CD4-positive, alpha-beta T cell (primary cell): ENCODE measurements around the gene CR2. TPM values are rescaled to one million over a fixed set of nuclear protein-coding genes. Genes with fewer than 3 reads are reported as not detected.
"Not testable (repeated sequence)": the region's sequence is repeated elsewhere in the genome, so short reads cannot be mapped to it uniquely, and the experiment has no call there.

Source experiments
- ATAC-seq: fragments of 200-7000 bp; cut with Tn5 transposase; one replicate; pipeline ENCODE4 v1.10.0; 2022; ENCODE audit warnings: mild to moderate bottlenecking; ENCODE audit not compliant: poor library complexity
- CTCF ChIA-PET: fragments of 350-600 bp; sonication (Branson Sonifier 250); formaldehyde crosslinking; loops from one replicate; lab custom pipeline; 2021; ENCODE audit warnings: antibody characterized with exemption, inconsistent platforms; lab: Charles Lee
- POLR2A ChIA-PET: fragments of 350-600 bp; sonication (Branson Sonifier 250); formaldehyde crosslinking; loops from one replicate; lab custom pipeline; 2021; ENCODE audit warnings: antibody characterized with exemption, inconsistent platforms; lab: Charles Lee
- DNase-seq, 14 experiments: peaks; one replicate each; pipeline ENCODE4 v3.0.0-alpha.2; 2013 to 2020; ENCODE audit warnings: mixed read lengths in 2 of 14
- H3K27ac ChIP-seq, 2 donors: one replicate each; pipeline versions ENCODE4 v1.5.1 to v1.7.0; 2013; ENCODE audit warnings: low read length in 2 of 2, low read depth in 1 of 2, mild to moderate bottlenecking in 1 of 2
- H3K27me3 ChIP-seq, 2 experiments: 1 replicate in 1 of 2; 2 replicates in 1 of 2; pipeline versions ENCODE4 v1.6.1 to v1.7.0; 2013; ENCODE audit warnings: low read length in 2 of 2, control low read depth in 1 of 2, mild to moderate bottlenecking in 1 of 2, moderate library complexity in 1 of 2; ENCODE audit not compliant: insufficient read depth in 2 of 2, control insufficient read depth in 1 of 2
- H3K36me3 ChIP-seq: one replicate; pipeline ENCODE4 v1.6.1; 2013; ENCODE audit warnings: low read length, control low read depth; ENCODE audit not compliant: insufficient read depth
- H3K4me1 ChIP-seq: one replicate; pipeline ENCODE4 v1.6.1; 2013; ENCODE audit warnings: low read length, control low read depth; ENCODE audit not compliant: insufficient read depth
- H3K4me3 ChIP-seq: one replicate; pipeline ENCODE4 v1.5.1; 2013; ENCODE audit warnings: mild to moderate bottlenecking, low read length, moderate library complexity
- H3K9me3 ChIP-seq, 2 experiments: 1 replicate in 1 of 2; 2 replicates in 1 of 2; pipeline versions ENCODE4 v1.6.1 to v1.7.0; 2013; ENCODE audit warnings: low read length in 2 of 2, mild to moderate bottlenecking in 2 of 2, control low read depth in 1 of 2, moderate library complexity in 1 of 2; ENCODE audit not compliant: control insufficient read depth in 1 of 2, insufficient read depth in 1 of 2
- H3K27ac Mint-ChIP-seq: one replicate; pipeline ENCODE4 v1.8.0; 2020; ENCODE audit warnings: mixed read lengths
- H3K27me3 Mint-ChIP-seq: one replicate; pipeline ENCODE4 v1.8.0; 2021; ENCODE audit warnings: mixed read lengths
- H3K36me3 Mint-ChIP-seq: one replicate; pipeline ENCODE4 v1.8.0; 2021; ENCODE audit warnings: low read depth, mixed read lengths
- H3K4me1 Mint-ChIP-seq: one replicate; pipeline ENCODE4 v1.8.0; 2021; ENCODE audit warnings: low read depth, mixed read lengths
- H3K4me3 Mint-ChIP-seq: one replicate; pipeline ENCODE4 v1.8.0; 2020; ENCODE audit warnings: mild to moderate bottlenecking, mixed read lengths
- H3K9me3 Mint-ChIP-seq: one replicate; pipeline ENCODE4 v1.8.0; 2020; ENCODE audit warnings: mixed read lengths
- CTCF ChIP-seq: fragments of 200-600 bp; IDR thresholded peaks from one replicate; pipeline ENCODE4 v1.8.0; 2022; ENCODE audit warnings: antibody characterized with exemption, mild to moderate bottlenecking
- intact Hi-C, 2 experiments: fragments of 100-400 bp; cut with DNase I in 1 of 2; cut with micrococcal nuclease in 1 of 2; formaldehyde crosslinking; loops; one replicate each; pipeline versions ENCODE4 v1.15.1 to v1.9.0; 2023 to 2025; cut with DNase I, micrococcal nuclease
- total RNA-seq, 174 experiments: library from RNA in 2 of 174; stranded (reverse) in 2 of 174; gene quantifications; one replicate each; pipeline ENCODE4 v1.2.3 and lab custom pipeline; 2021 to 2026

Gene CR2
- total RNA-seq, 2 experiments from 2014 or later, result 1.2 TPM

- ChIA-PET CTCF (no interaction called here), POLR2A (no interaction called here)
- Mint-ChIP-seq H3K4me1 (no peaks in the 10 kb centered on the region), H3K27ac (no peak overlapping the region), H3K36me3 (no peaks in the 10 kb centered on the region), H3K4me3 (no peak overlapping the region), H3K9me3 (no peaks in the 10 kb centered on the region), H3K27me3 (no peaks in the 10 kb centered on the region)
- H3K27me3 ChIP-seq, result no peaks in the 10 kb centered on the region
- no peak overlapping the region for H3K27ac ChIP-seq
- H3K4me3 ChIP-seq, result no peak overlapping the region
- intact Hi-C loops, result no loop called here
- no peaks in the 10 kb centered on the region for H3K36me3 ChIP-seq
- no peak for DNase-seq
- no peaks in the 10 kb centered on the region for H3K9me3 ChIP-seq
- ATAC-seq, result no peak
- H3K4me1 ChIP-seq, result no peaks in the 10 kb centered on the region
- TF ChIP-seq CTCF, result no peak
Observed at GRCh38 chr1:207430602-207431001, 23.5 kb upstream of the CR2 start.

- intact Hi-C loops, result no loop called here
- DNase-seq (no peak), ATAC-seq (no peak)
- no peaks in the 10 kb centered on the region for H3K27me3 ChIP-seq
- H3K4me3 ChIP-seq, result no peak overlapping the region
- no peak overlapping the region for H3K27ac ChIP-seq
- H3K36me3 ChIP-seq, result no peaks in the 10 kb centered on the region
- Mint-ChIP-seq H3K27me3 (no peaks in the 10 kb centered on the region), H3K9me3 (no peaks in the 10 kb centered on the region), H3K27ac (no peak overlapping the region), H3K36me3 (no peaks in the 10 kb centered on the region), H3K4me1 (no peaks in the 10 kb centered on the region), H3K4me3 (no peak overlapping the region)
- H3K4me1 ChIP-seq, result no peaks in the 10 kb centered on the region
- CTCF ChIA-PET, result interaction anchor here (1.1 kb wide), 1 partner anchor 11 kb away, joined by 3 read pairs; no protein-coding TSS in a partner anchor
- no peak for TF ChIP-seq CTCF
- no peaks in the 10 kb centered on the region for H3K9me3 ChIP-seq
- POLR2A ChIA-PET, result no interaction called here
Observed at GRCh38 chr1:207431508-207431907, 22.6 kb upstream of the CR2 start.

GRCh38 chr1:207433435-207433834 lies 20.7 kb upstream of the CR2 start:
- no peak for TF ChIP-seq CTCF

GRCh38 chr1:207436746-207437145 lies 17.4 kb upstream of the CR2 start:
- not testable (repeated sequence) for H3K27ac Mint-ChIP-seq

More at GRCh38 chr1:207433435-207433834, 20.7 kb upstream of the CR2 start:
- H3K27me3 Mint-ChIP-seq, result no peaks in the 10 kb centered on the region
- ChIA-PET CTCF (no interaction called here), POLR2A (interaction anchor here (0.9 kb wide), 1 partner anchor 28 kb away, joined by 3 read pairs; no protein-coding TSS in a partner anchor)
- H3K27ac Mint-ChIP-seq, result no peak overlapping the region
- Histone ChIP-seq H3K36me3 (no peaks in the 10 kb centered on the region), H3K27me3 (no peaks in the 10 kb centered on the region), H3K27ac (no peak overlapping the region), H3K9me3 (no peaks in the 10 kb centered on the region), H3K4me1 (no peaks in the 10 kb centered on the region), H3K4me3 (no peak overlapping the region)
- H3K36me3 Mint-ChIP-seq, result no peaks in the 10 kb centered on the region
- DNase-seq, result no peak
- H3K4me1 Mint-ChIP-seq, result no peaks in the 10 kb centered on the region
- no peak overlapping the region for H3K4me3 Mint-ChIP-seq
- intact Hi-C loops, result no loop called here
- H3K9me3 Mint-ChIP-seq, result no peaks in the 10 kb centered on the region
- no peak for ATAC-seq

More at GRCh38 chr1:207436746-207437145, 17.4 kb upstream of the CR2 start:
- ATAC-seq, H3K4me1 Mint-ChIP-seq, H3K9me3 Mint-ChIP-seq, H3K36me3 ChIP-seq, DNase-seq, H3K27ac ChIP-seq, H3K27me3 ChIP-seq, intact Hi-C loops, H3K4me1 ChIP-seq, POLR2A ChIA-PET, H3K4me3 Mint-ChIP-seq, H3K27me3 Mint-ChIP-seq, H3K36me3 Mint-ChIP-seq, CTCF ChIA-PET, H3K4me3 ChIP-seq, H3K9me3 ChIP-seq: not testable (repeated sequence)
